ENCODE measurements around the gene NKD1. TPM values are rescaled to one million over a fixed set of nuclear protein-coding genes. Genes with fewer than 3 reads are reported as not detected.

NKD1 gene
- total RNA-seq, 2 donors from 2014 or later, result 7.0 to 13.8 TPM

DNA sequence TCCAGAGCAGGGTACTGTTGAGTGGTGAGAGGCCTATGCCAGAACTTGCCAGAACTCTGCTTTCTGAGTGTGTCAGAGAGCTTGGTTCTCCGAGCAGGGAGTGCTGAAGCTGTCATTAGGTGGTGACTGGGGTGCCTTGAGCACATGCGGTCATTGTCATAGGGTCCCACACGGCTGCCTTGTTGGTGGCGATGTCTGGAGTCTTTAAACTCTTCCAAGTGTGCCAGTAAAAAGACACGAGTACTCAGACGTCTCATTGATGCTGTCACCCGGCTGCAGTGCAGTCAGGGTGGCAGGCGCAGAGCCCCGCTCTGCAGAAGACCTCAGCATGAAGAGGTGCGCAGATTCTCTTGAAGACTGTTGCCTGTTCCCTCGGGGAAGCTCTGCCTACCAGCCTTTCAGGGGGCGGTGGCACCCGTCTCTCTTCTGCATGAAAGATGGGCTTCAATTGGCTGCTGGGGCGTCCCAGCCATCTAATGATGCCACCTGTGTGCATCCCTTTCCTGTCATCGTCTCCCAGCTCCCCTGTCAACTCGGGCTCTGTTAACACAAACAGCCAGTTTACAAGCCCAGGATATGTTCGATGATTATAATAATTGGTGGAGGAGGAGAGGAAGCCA lies 58.3 kb downstream of the NKD1 start:
- TF ChIP-seq POLR2A (IDR thresholded peaks at IDR 0.05), result no peak
- TF ChIP-seq POLR2AphosphoS5 (IDR thresholded peaks at IDR 0.05), result no peak
- TF ChIP-seq, protein P1, sequence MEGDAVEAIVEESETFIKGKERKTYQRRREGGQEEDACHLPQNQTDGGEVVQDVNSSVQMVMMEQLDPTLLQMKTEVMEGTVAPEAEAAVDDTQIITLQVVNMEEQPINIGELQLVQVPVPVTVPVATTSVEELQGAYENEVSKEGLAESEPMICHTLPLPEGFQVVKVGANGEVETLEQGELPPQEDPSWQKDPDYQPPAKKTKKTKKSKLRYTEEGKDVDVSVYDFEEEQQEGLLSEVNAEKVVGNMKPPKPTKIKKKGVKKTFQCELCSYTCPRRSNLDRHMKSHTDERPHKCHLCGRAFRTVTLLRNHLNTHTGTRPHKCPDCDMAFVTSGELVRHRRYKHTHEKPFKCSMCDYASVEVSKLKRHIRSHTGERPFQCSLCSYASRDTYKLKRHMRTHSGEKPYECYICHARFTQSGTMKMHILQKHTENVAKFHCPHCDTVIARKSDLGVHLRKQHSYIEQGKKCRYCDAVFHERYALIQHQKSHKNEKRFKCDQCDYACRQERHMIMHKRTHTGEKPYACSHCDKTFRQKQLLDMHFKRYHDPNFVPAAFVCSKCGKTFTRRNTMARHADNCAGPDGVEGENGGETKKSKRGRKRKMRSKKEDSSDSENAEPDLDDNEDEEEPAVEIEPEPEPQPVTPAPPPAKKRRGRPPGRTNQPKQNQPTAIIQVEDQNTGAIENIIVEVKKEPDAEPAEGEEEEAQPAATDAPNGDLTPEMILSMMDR (IDR thresholded peaks at IDR 0.05), result no peak
- DNase-seq (ENCODE audit: low spot score), result no peak
- intact Hi-C loops (cut with DNase I), result no loop called here
- WGBS, result 78% methylated on average over 17 of the region's 17 CpGs
- Histone ChIP-seq H3K27ac (peak overlapping the region in 1 of 2 donors; percentile 11), H3K36me3 (no peaks in the 10 kb centered on the region), H3K4me3 (no peak overlapping the region), H3K9me3 (no peaks in the 10 kb centered on the region), H3K27me3 (replicated peaks; ENCODE audit: insufficient read depth) (no peaks in the 10 kb centered on the region), H3K4me1 (replicated peaks) (peaks cover 16% of the 10 kb centered on the region)

DNA sequence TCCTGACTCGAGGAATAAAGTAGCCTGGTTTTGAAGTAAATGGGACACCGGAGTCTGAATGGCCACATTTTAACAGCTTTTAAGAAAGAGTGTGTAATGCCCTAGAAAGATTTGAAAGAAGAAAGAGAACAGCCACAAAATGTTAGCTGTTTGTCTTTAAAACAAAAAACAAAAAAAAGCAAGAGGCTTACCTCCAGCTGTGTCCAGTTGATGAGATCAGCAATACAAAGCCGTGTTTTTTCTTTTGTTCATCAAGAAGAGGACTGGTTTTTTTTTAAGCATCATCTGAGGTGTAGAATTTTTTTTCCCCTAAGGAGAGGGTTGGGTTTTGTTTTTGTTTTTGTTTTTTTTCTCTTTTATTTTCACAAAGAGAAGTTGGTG lies 58.8 kb downstream of the NKD1 start:
- Histone ChIP-seq H3K4me3 (no peak overlapping the region), H3K27ac (no peak overlapping the region), H3K4me1 (replicated peaks) (peaks cover 15% of the 10 kb centered on the region), H3K27me3 (replicated peaks; ENCODE audit: insufficient read depth) (no peaks in the 10 kb centered on the region), H3K36me3 (no peaks in the 10 kb centered on the region), H3K9me3 (no peaks in the 10 kb centered on the region)
- intact Hi-C loops (cut with DNase I), result no loop called here
- no peak for TF ChIP-seq POLR2A (IDR thresholded peaks at IDR 0.05)
- TF ChIP-seq, protein P1 (IDR thresholded peaks at IDR 0.05), result no peak
- WGBS, result 59% methylated on average over 3 of the region's 3 CpGs
- DNase-seq (ENCODE audit: low spot score), result no peak

DNA sequence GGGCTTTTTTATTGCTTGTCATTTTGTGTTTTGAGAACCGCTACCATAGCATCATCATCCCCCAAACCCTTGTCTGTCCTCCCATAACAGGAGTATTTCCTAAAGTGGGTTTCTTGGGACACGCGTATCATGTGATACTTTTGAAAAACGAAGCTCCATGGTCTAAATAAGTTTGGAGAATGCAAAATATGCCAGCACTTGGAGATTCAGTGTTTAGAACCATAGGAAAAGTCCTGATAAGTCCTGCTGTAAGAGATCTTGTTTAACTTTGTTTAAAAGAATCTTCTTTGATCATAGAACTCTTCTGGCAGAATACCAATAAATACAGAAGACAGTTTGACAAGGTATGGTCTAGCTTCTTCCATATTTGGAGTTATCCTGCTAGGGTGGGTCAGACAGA lies 59.3 kb downstream of the NKD1 start:
- WGBS, result 71% methylated on average over 4 of the region's 4 CpGs
- Histone ChIP-seq H3K27ac (no peak overlapping the region), H3K4me1 (replicated peaks) (peaks cover 11% of the 10 kb centered on the region), H3K9me3 (no peaks in the 10 kb centered on the region), H3K36me3 (no peaks in the 10 kb centered on the region), H3K4me3 (no peak overlapping the region), H3K27me3 (replicated peaks; ENCODE audit: insufficient read depth) (no peaks in the 10 kb centered on the region)
- no peak for DNase-seq (ENCODE audit: low spot score)
- intact Hi-C loops (cut with DNase I), result no loop called here
- TF ChIP-seq POLR2AphosphoS5 (IDR thresholded peaks at IDR 0.05), result no peak
- TF ChIP-seq POLR2A (IDR thresholded peaks at IDR 0.05), result no peak

DNA sequence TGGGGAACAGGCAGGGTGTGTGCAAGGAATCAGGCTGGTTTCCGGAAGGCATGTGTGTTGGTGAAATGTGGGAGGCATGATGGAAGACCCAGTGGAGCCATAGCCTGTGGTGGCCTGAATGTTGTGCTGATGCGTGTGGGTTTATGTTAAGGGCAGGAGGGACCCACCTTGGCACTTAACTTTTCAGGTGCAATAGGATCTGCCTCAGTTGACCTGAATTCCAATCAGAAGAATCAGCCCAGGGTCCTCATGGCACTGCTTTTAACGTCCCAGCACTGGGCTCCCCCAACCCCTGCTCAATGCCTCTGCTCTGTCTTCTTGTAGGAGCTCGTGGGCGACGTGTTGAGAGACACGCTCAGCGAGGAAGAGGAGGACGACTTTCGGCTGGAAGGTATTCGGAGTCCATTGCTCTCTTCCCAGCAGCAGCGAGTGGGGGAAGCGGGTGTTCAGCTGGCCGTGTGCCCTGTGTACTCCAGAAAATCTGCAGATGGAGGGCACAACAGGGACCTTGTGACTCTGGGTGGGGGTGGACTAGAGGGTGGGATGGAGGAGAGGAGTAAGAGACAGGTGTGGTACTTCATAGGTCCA lies 59.9 kb downstream of the NKD1 start:
- H3K36me3 ChIP-seq, result no peaks in the 10 kb centered on the region
- intact Hi-C loops (cut with DNase I), result no loop called here
- DNase-seq (ENCODE audit: low spot score), result no peak
- no peak overlapping the region for H3K27ac ChIP-seq
- H3K4me3 ChIP-seq, result no peak overlapping the region
- 88% methylated on average over 14 of the region's 14 CpGs for WGBS
- TF ChIP-seq POLR2A (IDR thresholded peaks at IDR 0.05) (no peak), POLR2AphosphoS5 (IDR thresholded peaks at IDR 0.05) (no peak)
- TF ChIP-seq, protein P1 (IDR thresholded peaks at IDR 0.05), result no peak
- peaks cover 5% of the 10 kb centered on the region for H3K4me1 ChIP-seq (replicated peaks)
- H3K9me3 ChIP-seq, result no peaks in the 10 kb centered on the region
- H3K27me3 ChIP-seq (replicated peaks; ENCODE audit: insufficient read depth), result no peaks in the 10 kb centered on the region

DNA sequence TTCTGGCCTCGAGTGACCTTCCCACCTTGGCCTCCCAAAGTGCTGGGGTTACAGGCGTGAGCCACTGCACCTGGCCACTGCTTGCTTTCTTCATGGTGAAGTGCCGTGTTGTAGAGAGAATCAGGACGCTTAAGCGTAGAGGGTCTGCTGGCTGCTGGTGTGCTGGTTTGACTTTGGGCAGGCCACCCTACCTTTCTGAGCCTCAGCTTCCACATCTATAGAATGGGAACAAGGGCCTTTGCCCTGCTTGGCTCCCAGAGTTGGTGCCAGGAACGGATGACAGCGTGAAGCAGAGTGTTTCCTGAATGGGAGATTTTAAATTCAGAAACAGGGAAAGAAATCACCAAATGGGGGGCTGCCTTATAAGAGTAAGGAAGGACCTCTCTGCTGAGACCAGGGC lies 60.9 kb downstream of the NKD1 start:
- 91% methylated on average over 7 of the region's 7 CpGs for WGBS
- Histone ChIP-seq H3K4me1 (replicated peaks) (peaks cover 4% of the 10 kb centered on the region), H3K27me3 (replicated peaks; ENCODE audit: insufficient read depth) (no peaks in the 10 kb centered on the region), H3K36me3 (no peaks in the 10 kb centered on the region), H3K27ac (peak overlapping the region in 1 of 2 donors; percentile 52), H3K9me3 (no peaks in the 10 kb centered on the region), H3K4me3 (no peak overlapping the region)
- no peak for DNase-seq (ENCODE audit: low spot score)
- intact Hi-C loops (cut with DNase I), result no loop called here
- TF ChIP-seq POLR2AphosphoS5 (IDR thresholded peaks at IDR 0.05) (no peak), POLR2A (IDR thresholded peaks at IDR 0.05) (no peak)
- TF ChIP-seq, protein P1 (IDR thresholded peaks at IDR 0.05), result no peak
